ENCODE data around the gene FBXO33.

DNA sequence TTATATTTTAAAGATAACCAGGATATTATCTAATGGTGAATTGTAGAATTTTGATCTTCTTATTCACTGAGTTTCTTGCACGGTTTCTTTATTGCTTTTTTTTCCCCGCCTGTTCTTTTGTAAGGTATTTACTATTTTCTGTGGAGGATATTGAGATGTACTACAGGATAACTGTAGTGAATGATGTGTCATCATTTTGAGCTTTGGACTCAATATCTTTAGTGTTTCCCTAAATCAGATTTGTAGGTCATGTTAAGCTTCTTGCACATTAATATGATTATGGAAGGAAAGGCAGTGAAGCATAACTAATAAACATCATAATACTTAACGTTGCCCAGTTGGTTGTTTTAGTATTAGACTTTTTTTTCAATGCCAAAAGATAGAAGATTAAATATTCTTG lies 81.4 kb downstream of the FBXO33 start:
- TF ChIP-seq GATA2 (IDR thresholded peaks at IDR 0.05; ENCODE audit: low read depth, low read length) (no peak), GATA3 (IDR thresholded peaks at IDR 0.05; ENCODE audit: low read depth, low read length) (no peak)

All from SH-SY5Y (cell line).